Heart left ventricle (tissue), 13 donors: ENCODE measurements around the gene NELL1.

Source experiments
- CTCF ChIP-seq, 12 donors: fragments of 200-600 bp; sonication (generic) in 4 of 12; IDR thresholded peaks; one replicate each; pipeline versions ENCODE4 v1.5.0 to v1.8.0; 2018 to 2022; ENCODE audit warnings: antibody characterized with exemption in 12 of 12, mild to moderate bottlenecking in 5 of 12
- POLR2A ChIP-seq, 2 donors: fragments of 450-650 bp; IDR thresholded peaks; one replicate each; pipeline ENCODE4 v1.6.1; 2017; ENCODE audit warnings: antibody characterized with exemption in 2 of 2, mild to moderate bottlenecking in 2 of 2, moderate library complexity in 2 of 2
- donor health status: ischemic (EF 13 %, LVEDD 7.1; RV severe dilation, severe dysfunction).
- donor health status: DM: no; HTN: yes; CAD: no.
- donor health status: DM: no; HTN: no; CAD: no.
- donor health status: ischemic (EF 25% LVEDD 6.9; RV normal size, moderate dysfunction).
- donor health status: ischemic (EF 25% LVEDD 5.7; RV mildly dilated, moderate dysfunction).
- donor health status: ischemic (EF 35%, LVEDD 5.7; RV mildly dilated, moderate dysfunction).
- donor health status: nonischemic (EF 11% LVEDD 7.7; RV severe dilation, severe dysfunction).
- donor health status: DM: yes; HTN: yes; CAD: no.
- donor health status: PGD.
- donor health status: ischemic (EF 29% LVEDD 5.4; RV normal size, mild dysfunction).
- donor health status: nonischemic (EF 23%, LVEDD 6.1; RV moderate dilation, normal function).

DNA sequence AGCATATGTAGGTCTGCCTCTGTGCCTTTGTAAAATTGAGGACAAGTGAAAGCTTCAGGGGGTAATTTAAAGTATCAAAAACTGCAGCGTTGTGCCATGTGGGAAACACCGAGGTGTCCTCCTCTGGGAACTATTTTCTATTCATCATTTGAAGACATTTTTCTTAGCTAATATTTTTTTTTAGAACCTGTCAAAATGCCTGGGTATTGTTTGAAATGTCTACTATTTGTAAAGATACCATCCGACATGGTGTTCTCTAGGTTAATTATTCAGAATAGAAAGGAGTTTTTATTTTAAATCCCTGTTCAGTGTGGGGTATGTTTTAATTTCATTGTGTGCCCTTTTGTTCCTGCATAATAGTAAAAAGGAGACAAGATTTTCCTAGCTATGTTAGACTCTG lies 490.8 kb downstream of the NELL1 start:
- TF ChIP-seq CTCF (IDR thresholded peaks at IDR 0.05), result no peak
- TF ChIP-seq POLR2A (IDR thresholded peaks at IDR 0.05), result no peak
